Psoas muscle (tissue), 8 donors: ENCODE data around the gene MYEOV. TPM values are rescaled to one million over a fixed set of nuclear protein-coding genes. Genes with fewer than 3 reads are reported as not detected.

ENCODE experiments used
- ATAC-seq, 4 donors: fragments of 200-7000 bp; cut with Tn5 transposase; one replicate each; pipeline ENCODE4 v1.9.1; 2020; ENCODE audit warnings: moderate library complexity in 3 of 4, mild to moderate bottlenecking in 2 of 4
- DNase-seq, 2 donors: peaks; one replicate each; pipeline ENCODE4 v3.0.0-alpha.2; 2020
- H3K27ac ChIP-seq: fragments of 200-600 bp; one replicate; pipeline ENCODE4 v1.8.0; 2022
- H3K27me3 ChIP-seq, 3 donors: fragments of 200-600 bp in 1 of 3; one replicate each; pipeline versions ENCODE4 v1.6.1 to v1.8.0; 2013 to 2022; ENCODE audit warnings: low read length in 2 of 3, mild to moderate bottlenecking in 2 of 3, moderate library complexity in 1 of 3; ENCODE audit not compliant: insufficient read depth in 3 of 3
- H3K36me3 ChIP-seq, 2 donors: fragments of 200-600 bp in 1 of 2; one replicate each; pipeline versions ENCODE4 v1.6.1 to v1.8.0; 2013 to 2022; ENCODE audit warnings: low read depth in 1 of 2, mild to moderate bottlenecking in 1 of 2, moderate library complexity in 1 of 2; ENCODE audit not compliant: insufficient read depth in 1 of 2
- H3K4me1 ChIP-seq: fragments of 200-600 bp; one replicate; pipeline ENCODE4 v1.8.0; 2022
- H3K4me3 ChIP-seq: fragments of 200-600 bp; one replicate; pipeline ENCODE4 v1.8.0; 2022; ENCODE audit warnings: mild to moderate bottlenecking
- H3K9me3 ChIP-seq: fragments of 200-600 bp; one replicate; pipeline ENCODE4 v1.8.0; 2022
- CTCF ChIP-seq: fragments of 200-600 bp; IDR thresholded peaks from one replicate; pipeline ENCODE4 v1.8.0; 2022; ENCODE audit warnings: antibody characterized with exemption
- WGBS, 3 donors: extraction: QIAGEN DNeasy Blood & Tissue Kit; methylation state at CpG; one replicate each; pipeline versions ENCODE4 v1.1.6 to v1.1.7; 2013; 5-methylcytosine and 5-hydroxymethylcytosine counted together
- intact Hi-C, 2 donors: fragments of 100-400 bp; cut with DNase I; formaldehyde crosslinking; loops; one replicate each; pipeline versions ENCODE4 v1.11.0 to v1.14.2; 2022
- polyA plus RNA-seq, 3 donors: library from polyadenylated mRNA; stranded (reverse); fragments of 200-250 nt; gene quantifications; one replicate each; pipeline ENCODE4 v1.2.3, GENCODE V29; 2013
- total RNA-seq, 4 donors: library from RNA; stranded (reverse); fragmentation: NEBNext Ultra II Directional in 2 of 4; extraction: Animal tissue kit (Norgen Biotek cat#: 25700) in 2 of 4; gene quantifications; one replicate each; pipeline versions ENCODE4 v1.2.1 to v1.2.4, GENCODE V29; 2021 to 2023
- donor health status: healthy with polysubstance abuse.
- donor health status: DM: no; HTN: no; CAD: no; lungs with moderate emphysema.
- donor health status: Bipolar disorder and iron deficiency.
- donor health status: healthy.
- donor health status: DM: yes; HTN: yes; CAD: no.
- donor health status: DM: no; HTN: no; CAD: no.
- donor health status: DM: no; HTN: no; CAD: no.
- donor health status: DM: yes; HTN: yes; CAD: no.

MYEOV gene
- total and polyA plus RNA-seq, 7 donors: 0.09 to 0.27 (median 0.14) TPM; not detected in 3

GRCh38 chr11:69249311-69250185, 44.4 kb upstream of the MYEOV start:
- TF ChIP-seq CTCF: no peak
- DNase-seq (no peak), ATAC-seq (no peak)
- H3K4me1 ChIP-seq: no peaks in the 10 kb centered on the region
- peaks cover 0 to 32% (median 13%) of the 10 kb centered on the region in 3 donors for H3K27me3 ChIP-seq
- H3K4me3 ChIP-seq: no peak overlapping the region
- H3K9me3 ChIP-seq: no peaks in the 10 kb centered on the region
- no peak overlapping the region for H3K27ac ChIP-seq
- no peaks in the 10 kb centered on the region for H3K36me3 ChIP-seq
- intact Hi-C loops: no loop called here
- 57 to 62% (median 58%) methylated on average over 35 of the region's 35 CpGs for whole genome bisulfite sequencing, 3 donors

DNA sequence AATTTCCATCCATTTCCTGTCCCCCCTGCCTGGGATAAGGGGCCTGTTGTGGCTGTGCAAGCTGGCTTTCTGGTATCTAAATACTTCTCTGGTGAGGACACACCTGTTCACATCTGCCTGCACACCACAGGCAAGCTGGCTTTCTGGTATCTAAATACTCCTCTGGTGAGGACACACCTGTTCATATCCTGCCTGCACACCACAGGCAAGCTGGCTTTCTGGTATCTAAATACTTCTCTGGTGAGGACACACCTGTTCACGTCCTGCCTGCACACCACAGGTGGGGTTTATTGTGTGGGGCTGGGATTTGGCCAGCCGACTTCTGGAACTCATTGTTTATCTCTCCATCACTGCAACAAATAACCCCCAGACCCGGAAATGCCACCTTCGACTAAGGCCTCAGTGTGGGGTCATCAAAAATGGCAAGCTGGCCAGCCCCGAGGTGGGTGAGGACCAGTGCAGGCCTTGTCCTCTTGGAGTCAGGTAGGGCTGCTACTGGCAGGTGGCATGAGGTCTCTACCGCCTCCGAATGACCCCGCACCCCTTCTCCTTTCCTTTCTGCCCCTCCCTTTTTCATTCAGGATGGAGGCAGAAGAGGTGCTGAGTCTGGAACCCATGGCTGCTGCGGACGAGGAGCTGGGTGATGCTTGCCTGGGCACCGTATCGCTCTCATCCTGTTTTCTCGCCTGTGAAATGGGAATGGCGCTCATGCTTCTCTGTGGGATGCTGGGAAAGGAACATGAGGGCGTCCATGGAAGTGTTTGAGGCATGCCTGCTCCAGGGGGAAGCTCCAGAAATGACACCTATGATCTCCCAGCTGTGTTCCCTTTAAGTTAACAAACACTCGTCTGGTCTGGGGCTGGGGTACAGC, 43.5 kb upstream of the MYEOV start:
- 81 to 88% (median 86%) methylated on average over 16 of the region's 16 CpGs for WGBS, 3 donors
- Histone ChIP-seq H3K27me3 (peaks cover 0 to 32% (median 11%) of the 10 kb centered on the region in 3 donors), H3K4me1 (no peaks in the 10 kb centered on the region), H3K36me3 (no peaks in the 10 kb centered on the region), H3K27ac (no peak overlapping the region), H3K9me3 (no peaks in the 10 kb centered on the region), H3K4me3 (no peak overlapping the region)
- no peak for TF ChIP-seq CTCF
- ATAC-seq: no peak
- no peak for DNase-seq
- intact Hi-C loops: no loop called here

GRCh38 chr11:69251057-69251393, 42.9 kb upstream of the MYEOV start:
- WGBS, 3 donors: 88 to 94% (median 93%) methylated on average over 10 of the region's 10 CpGs

More at GRCh38 chr11:69251057-69251393, 42.9 kb upstream of the MYEOV start:
- DNase-seq: no peak
- Histone ChIP-seq H3K4me3 (no peak overlapping the region), H3K27ac (no peak overlapping the region), H3K9me3 (no peaks in the 10 kb centered on the region), H3K27me3 (peaks cover 0 to 32% (median 11%) of the 10 kb centered on the region in 3 donors), H3K4me1 (no peaks in the 10 kb centered on the region), H3K36me3 (no peaks in the 10 kb centered on the region)
- TF ChIP-seq CTCF: no peak
- ATAC-seq: no peak
- intact Hi-C loops: no loop called here
